ENCODE data around the gene BMP15.

GRCh38 chrX:50963842-50964241 is 53.3 kb downstream of the BMP15 start:
- TF ChIP-seq POLR2A (IDR thresholded peaks at IDR 0.05): no peak
- TF ChIP-seq, protein P1, sequence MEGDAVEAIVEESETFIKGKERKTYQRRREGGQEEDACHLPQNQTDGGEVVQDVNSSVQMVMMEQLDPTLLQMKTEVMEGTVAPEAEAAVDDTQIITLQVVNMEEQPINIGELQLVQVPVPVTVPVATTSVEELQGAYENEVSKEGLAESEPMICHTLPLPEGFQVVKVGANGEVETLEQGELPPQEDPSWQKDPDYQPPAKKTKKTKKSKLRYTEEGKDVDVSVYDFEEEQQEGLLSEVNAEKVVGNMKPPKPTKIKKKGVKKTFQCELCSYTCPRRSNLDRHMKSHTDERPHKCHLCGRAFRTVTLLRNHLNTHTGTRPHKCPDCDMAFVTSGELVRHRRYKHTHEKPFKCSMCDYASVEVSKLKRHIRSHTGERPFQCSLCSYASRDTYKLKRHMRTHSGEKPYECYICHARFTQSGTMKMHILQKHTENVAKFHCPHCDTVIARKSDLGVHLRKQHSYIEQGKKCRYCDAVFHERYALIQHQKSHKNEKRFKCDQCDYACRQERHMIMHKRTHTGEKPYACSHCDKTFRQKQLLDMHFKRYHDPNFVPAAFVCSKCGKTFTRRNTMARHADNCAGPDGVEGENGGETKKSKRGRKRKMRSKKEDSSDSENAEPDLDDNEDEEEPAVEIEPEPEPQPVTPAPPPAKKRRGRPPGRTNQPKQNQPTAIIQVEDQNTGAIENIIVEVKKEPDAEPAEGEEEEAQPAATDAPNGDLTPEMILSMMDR (IDR thresholded peaks at IDR 0.05): no peak
